Endodermal cell (in vitro differentiated cells): Measurements from ENCODE around the gene GSTM5. TPM values are rescaled to one million over a fixed set of nuclear protein-coding genes. Genes with fewer than 3 reads are reported as not detected.
A peak's percentile ranks its signal among the peaks of the same experiment; 100 is the strongest.

Experiments
- DNase-seq: peaks from one replicate; pipeline ENCODE4 v3.0.0-alpha.2; 2017
- H3K27ac ChIP-seq: 2 replicates; pipeline ENCODE4 v1.5.1; 2013; ENCODE audit warnings: mild to moderate bottlenecking, low read depth, low read length, moderate library complexity
- H3K27me3 ChIP-seq: 2 replicates; pipeline ENCODE4 v1.6.1; 2013; ENCODE audit warnings: mild to moderate bottlenecking, low read length, moderate library complexity; ENCODE audit not compliant: insufficient read depth, control insufficient read depth, poor library complexity, severe bottlenecking
- H3K36me3 ChIP-seq: 2 replicates; pipeline ENCODE4 v1.7.0; 2013; ENCODE audit warnings: mild to moderate bottlenecking, low read length, moderate library complexity; ENCODE audit not compliant: control insufficient read depth, insufficient read depth
- H3K4me1 ChIP-seq: one replicate; pipeline ENCODE4 v1.7.0; 2013; ENCODE audit warnings: low read length; ENCODE audit not compliant: control insufficient read depth, insufficient read depth
- H3K4me3 ChIP-seq: 2 replicates; pipeline ENCODE4 v1.5.1; 2013; ENCODE audit warnings: mild to moderate bottlenecking, low read length, moderate library complexity
- H3K9ac ChIP-seq: 2 replicates; pipeline ENCODE4 v1.6.1; 2013; ENCODE audit warnings: mild to moderate bottlenecking, low read length, moderate library complexity; ENCODE audit not compliant: poor library complexity, severe bottlenecking; ENCODE audit errors: extremely low read depth
- H3K9me3 ChIP-seq: 2 replicates; pipeline ENCODE4 v1.6.1; 2013; ENCODE audit warnings: mild to moderate bottlenecking, low read length, moderate library complexity; ENCODE audit not compliant: control insufficient read depth
- H3K27ac Mint-ChIP-seq: 2 replicates; pipeline ENCODE4 v1.8.0; 2020; ENCODE audit warnings: mixed read lengths
- H3K27me3 Mint-ChIP-seq: 2 replicates; pipeline ENCODE4 v1.8.0; 2021; ENCODE audit warnings: mild to moderate bottlenecking, mixed read lengths; ENCODE audit not compliant: insufficient read depth
- H3K36me3 Mint-ChIP-seq: 2 replicates; pipeline ENCODE4 v1.8.0; 2020; ENCODE audit warnings: low read depth, mixed read lengths
- H3K4me1 Mint-ChIP-seq: 2 replicates; pipeline ENCODE4 v1.8.0; 2020; ENCODE audit warnings: mixed read lengths
- H3K4me3 Mint-ChIP-seq: 2 replicates; pipeline ENCODE4 v1.8.0; 2020; ENCODE audit warnings: mild to moderate bottlenecking, moderate library complexity, mixed read lengths
- H3K9me3 Mint-ChIP-seq: 2 replicates; pipeline ENCODE4 v1.8.0; 2020; ENCODE audit warnings: mild to moderate bottlenecking, mixed read lengths
- CTCF ChIP-seq: fragments of 200-600 bp; sonication (generic); conservative IDR thresholded peaks from 2 replicates; pipeline ENCODE4 v1.5.0; 2021; ENCODE audit warnings: antibody characterized with exemption, mild to moderate bottlenecking
- WGBS, 2 experiments: methylation state at CpG; one replicate each; pipeline versions ENCODE4 v1.1.5 to v1.1.7; 2013; ENCODE audit warnings: missing lambda C conversion rate in 2 of 2, mixed read lengths in 1 of 2; ENCODE audit not compliant: insufficient coverage in 1 of 2, insufficient read length in 1 of 2; 5-methylcytosine and 5-hydroxymethylcytosine counted together
- total RNA-seq, 2 donors: library from RNA; stranded (reverse); fragmentation: NEBNext Ultra II Directional in 1 of 2; extraction: Animal tissue kit (Norgen Biotek cat#: 25700) in 1 of 2; gene quantifications; 2 replicates in 1 of 2; 3 replicates in 1 of 2; pipeline ENCODE4 v1.2.1, GENCODE V29; 2021

The GSTM5 gene
- total RNA-seq, 2 donors from 2014 or later = 0.13 to 0.70 TPM

- Histone ChIP-seq H3K27me3 (no peaks in the 10 kb centered on the region), H3K36me3 (no peaks in the 10 kb centered on the region), H3K27ac (no peak overlapping the region), H3K4me3 (no peak overlapping the region), H3K9me3 (no peaks in the 10 kb centered on the region), H3K4me1 (no peaks in the 10 kb centered on the region), H3K9ac (no peak overlapping the region)
- no peak overlapping the region for H3K27ac Mint-ChIP-seq
- no peaks in the 10 kb centered on the region for H3K9me3 Mint-ChIP-seq
- H3K27me3 Mint-ChIP-seq = peaks cover 5% of the 10 kb centered on the region
- no peak overlapping the region for H3K4me3 Mint-ChIP-seq
- WGBS, 2 experiments = 86 to 93% methylated on average over 1 to 7 of the region's 7 CpGs
- no peaks in the 10 kb centered on the region for H3K4me1 Mint-ChIP-seq
- no peaks in the 10 kb centered on the region for H3K36me3 Mint-ChIP-seq
- peak; percentile 26 for DNase-seq
- no peak for TF ChIP-seq CTCF
Measured at GRCh38 chr1:109756848-109757521, 44.9 kb downstream of the GSTM5 start.

DNA sequence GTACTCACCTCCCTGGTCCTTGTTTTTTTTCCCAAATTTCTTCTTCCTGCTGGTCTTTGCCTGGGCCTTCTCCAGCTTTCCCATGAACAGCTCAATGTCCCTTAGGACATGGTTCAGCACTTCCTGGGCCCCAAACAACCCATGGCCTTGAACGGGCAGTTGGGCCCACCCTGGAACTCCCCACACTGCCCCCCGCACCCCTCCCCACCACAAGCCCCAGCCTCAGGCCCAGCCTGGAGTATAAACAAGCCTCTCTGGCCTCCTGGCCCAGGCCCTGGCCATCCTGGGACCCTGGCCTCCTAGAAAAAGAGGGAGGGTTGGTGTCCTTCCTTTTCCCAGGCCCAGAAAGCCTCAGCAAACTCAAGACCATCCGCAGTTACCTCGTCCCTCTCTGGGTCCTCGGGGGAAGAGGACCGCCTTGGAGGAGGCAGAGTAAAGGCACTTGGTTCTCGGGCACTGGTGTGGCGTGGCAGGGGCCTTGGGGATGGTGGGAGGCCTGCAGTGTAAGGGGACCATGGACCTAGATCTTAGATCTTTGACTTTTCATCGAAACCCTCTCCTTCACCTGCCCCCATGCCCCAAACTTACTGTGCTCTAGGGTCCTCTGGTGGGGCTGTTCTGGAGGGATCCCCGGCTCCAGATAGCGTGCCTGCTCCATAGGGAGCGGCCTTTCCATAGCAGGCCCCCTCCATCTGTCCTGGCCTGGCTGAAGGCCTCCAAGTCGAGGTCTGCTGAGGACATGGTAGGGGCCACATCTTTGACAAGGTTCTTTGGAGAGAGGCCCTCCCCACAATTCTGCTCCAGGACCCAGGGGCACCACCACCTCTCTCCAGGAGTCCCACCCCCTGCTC is 46.1 kb downstream of the GSTM5 start:
- no peak for TF ChIP-seq CTCF
- Mint-ChIP-seq H3K27me3 (peaks cover 3% of the 10 kb centered on the region), H3K9me3 (no peaks in the 10 kb centered on the region), H3K4me3 (no peak overlapping the region), H3K27ac (no peak overlapping the region), H3K4me1 (no peaks in the 10 kb centered on the region), H3K36me3 (no peaks in the 10 kb centered on the region)
- WGBS, 2 experiments = 90 to 92% methylated on average over 6 to 13 of the region's 13 CpGs
- Histone ChIP-seq H3K4me3 (no peak overlapping the region), H3K9ac (no peak overlapping the region), H3K36me3 (no peaks in the 10 kb centered on the region), H3K9me3 (no peaks in the 10 kb centered on the region), H3K27ac (no peak overlapping the region), H3K4me1 (no peaks in the 10 kb centered on the region), H3K27me3 (no peaks in the 10 kb centered on the region)
- DNase-seq = peak; percentile 23

GRCh38 chr1:109759513-109760334 is 47.7 kb downstream of the GSTM5 start:
- Histone ChIP-seq H3K27ac (no peak overlapping the region), H3K36me3 (no peaks in the 10 kb centered on the region), H3K9me3 (no peaks in the 10 kb centered on the region), H3K4me1 (no peaks in the 10 kb centered on the region), H3K27me3 (no peaks in the 10 kb centered on the region), H3K4me3 (no peak overlapping the region), H3K9ac (no peak overlapping the region)
- no peaks in the 10 kb centered on the region for H3K36me3 Mint-ChIP-seq
- H3K4me3 Mint-ChIP-seq = no peak overlapping the region
- H3K27ac Mint-ChIP-seq = no peak overlapping the region
- no peaks in the 10 kb centered on the region for H3K9me3 Mint-ChIP-seq
- no peak for TF ChIP-seq CTCF
- H3K27me3 Mint-ChIP-seq = peaks cover 1% of the 10 kb centered on the region
- WGBS, 2 experiments = 93 to 95% methylated on average over 8 to 11 of the region's 11 CpGs
- H3K4me1 Mint-ChIP-seq = no peaks in the 10 kb centered on the region
- peak; percentile 15 for DNase-seq
